ES-I3 (cell line): ENCODE results near the gene EMILIN3.

Source experiments
- H3K36me3 ChIP-seq: 2 replicates; pipeline ENCODE4 v1.6.1; 2013; ENCODE audit warnings: mild to moderate bottlenecking, low read length, control low read depth, moderate library complexity; ENCODE audit not compliant: insufficient read depth
- H3K4me1 ChIP-seq: 2 replicates; pipeline ENCODE4 v1.6.1; 2013; ENCODE audit warnings: mild to moderate bottlenecking, control low read depth, low read length; ENCODE audit not compliant: insufficient read depth
- H3K9ac ChIP-seq: 2 replicates; pipeline ENCODE4 v1.6.1; 2013; ENCODE audit warnings: low read depth, mild to moderate bottlenecking, low read length, moderate library complexity
- H3K9me3 ChIP-seq: 2 replicates; pipeline ENCODE4 v1.6.1; 2013; ENCODE audit warnings: mild to moderate bottlenecking, low read length, moderate library complexity; ENCODE audit not compliant: control insufficient read depth, insufficient read depth

EMILIN3 gene

GRCh38 chr20:41379551-41379950 is 12.9 kb upstream of the EMILIN3 start:
- H3K36me3 ChIP-seq: no peaks in the 10 kb centered on the region
- no peaks in the 10 kb centered on the region; the same call in 1 of the 2 replicates for H3K4me1 ChIP-seq
- H3K9me3 ChIP-seq: no peaks in the 10 kb centered on the region
- H3K9ac ChIP-seq: no peak overlapping the region

GRCh38 chr20:41377275-41377674 is 10.7 kb upstream of the EMILIN3 start:
- H3K9me3 ChIP-seq: no peaks in the 10 kb centered on the region
- no peaks in the 10 kb centered on the region for H3K36me3 ChIP-seq
- H3K9ac ChIP-seq: no peak overlapping the region
- H3K4me1 ChIP-seq: no peaks in the 10 kb centered on the region; the same call in 1 of the 2 replicates

- Histone ChIP-seq H3K4me1 (no peaks in the 10 kb centered on the region; the same call in 1 of the 2 replicates), H3K9ac (no peak overlapping the region), H3K36me3 (no peaks in the 10 kb centered on the region), H3K9me3 (no peaks in the 10 kb centered on the region)
These were observed 9.7 kb upstream of the EMILIN3 start for GRCh38 chr20:41376349-41376748.

GRCh38 chr20:41375846-41376245 is 9.2 kb upstream of the EMILIN3 start:
- Histone ChIP-seq H3K9ac (no peak overlapping the region), H3K36me3 (no peaks in the 10 kb centered on the region), H3K4me1 (no peaks in the 10 kb centered on the region; the same call in 1 of the 2 replicates), H3K9me3 (no peaks in the 10 kb centered on the region; the same call in 1 of the 2 replicates)

- H3K9ac ChIP-seq: no peak overlapping the region
These were observed 7.6 kb upstream of the EMILIN3 start for GRCh38 chr20:41373931-41374920.

GRCh38 chr20:41373251-41373783 is 6.7 kb upstream of the EMILIN3 start:
- Histone ChIP-seq H3K36me3 (no peaks in the 10 kb centered on the region), H3K4me1 (no peaks in the 10 kb centered on the region; the same call in 1 of the 2 replicates), H3K9ac (no peak overlapping the region), H3K9me3 (no peaks in the 10 kb centered on the region; the same call in 1 of the 2 replicates)

More at GRCh38 chr20:41373931-41374920, 7.6 kb upstream of the EMILIN3 start:
- Histone ChIP-seq H3K9me3 (no peaks in the 10 kb centered on the region; the same call in 1 of the 2 replicates), H3K4me1 (no peaks in the 10 kb centered on the region; the same call in 1 of the 2 replicates), H3K36me3 (no peaks in the 10 kb centered on the region)

- no peaks in the 10 kb centered on the region; the same call in 1 of the 2 replicates for H3K4me1 ChIP-seq
- no peaks in the 10 kb centered on the region; the same call in 1 of the 2 replicates for H3K9me3 ChIP-seq
- no peaks in the 10 kb centered on the region for H3K36me3 ChIP-seq
- H3K9ac ChIP-seq: no peak overlapping the region
These were observed 4.8 kb upstream of the EMILIN3 start for GRCh38 chr20:41371371-41371770.

GRCh38 chr20:41370176-41370575 is 3.6 kb upstream of the EMILIN3 start:
- H3K9me3 ChIP-seq: no peaks in the 10 kb centered on the region; the same call in 1 of the 2 replicates
- H3K4me1 ChIP-seq: no peaks in the 10 kb centered on the region
- H3K9ac ChIP-seq: no peak overlapping the region
- H3K36me3 ChIP-seq: no peaks in the 10 kb centered on the region

GRCh38 chr20:41369673-41370072 is 3.1 kb upstream of the EMILIN3 start:
- no peaks in the 10 kb centered on the region; the same call in 1 of the 2 replicates for H3K9me3 ChIP-seq
- H3K4me1 ChIP-seq: no peaks in the 10 kb centered on the region
- H3K36me3 ChIP-seq: no peaks in the 10 kb centered on the region
- no peak overlapping the region for H3K9ac ChIP-seq

GRCh38 chr20:41367956-41368355 is 1.3 kb upstream of the EMILIN3 start:
- no peaks in the 10 kb centered on the region for H3K4me1 ChIP-seq
- no peaks in the 10 kb centered on the region for H3K36me3 ChIP-seq
- H3K9ac ChIP-seq: no peak overlapping the region
- H3K9me3 ChIP-seq: no peaks in the 10 kb centered on the region; the same call in 1 of the 2 replicates

- peak overlapping the region; percentile 75; the same call in 1 of the 2 replicates for H3K9ac ChIP-seq
- no peaks in the 10 kb centered on the region; the same call in 1 of the 2 replicates for H3K9me3 ChIP-seq
- no peaks in the 10 kb centered on the region for H3K4me1 ChIP-seq
- H3K36me3 ChIP-seq: no peaks in the 10 kb centered on the region
These were observed 726 bp upstream of the EMILIN3 start for GRCh38 chr20:41367393-41367695.

- no peaks in the 10 kb centered on the region for H3K4me1 ChIP-seq
- peak overlapping the region; percentile 45 for H3K9ac ChIP-seq
- H3K9me3 ChIP-seq: no peaks in the 10 kb centered on the region; the same call in 1 of the 2 replicates
- no peaks in the 10 kb centered on the region for H3K36me3 ChIP-seq
These were observed 657 bp downstream of the EMILIN3 start for GRCh38 chr20:41365777-41366545.

- Histone ChIP-seq H3K9ac (no peak overlapping the region), H3K36me3 (no peaks in the 10 kb centered on the region), H3K9me3 (no peaks in the 10 kb centered on the region), H3K4me1 (no peaks in the 10 kb centered on the region)
These were observed 1.5 kb downstream of the EMILIN3 start for GRCh38 chr20:41364967-41365765.
